Measurements from ENCODE around the gene PPP2R5C.
A peak's percentile ranks its signal among the peaks of the same experiment; 100 is the strongest.

Gene PPP2R5C

GRCh38 chr14:101926085-101926484, 164.6 kb downstream of the PPP2R5C start:
- DNase-seq: no peak

GRCh38 chr14:101926620-101927019, 165.1 kb downstream of the PPP2R5C start:
- DNase-seq: no peak

GRCh38 chr14:101927859-101928258, 166.3 kb downstream of the PPP2R5C start:
- DNase-seq: no peak

DNA sequence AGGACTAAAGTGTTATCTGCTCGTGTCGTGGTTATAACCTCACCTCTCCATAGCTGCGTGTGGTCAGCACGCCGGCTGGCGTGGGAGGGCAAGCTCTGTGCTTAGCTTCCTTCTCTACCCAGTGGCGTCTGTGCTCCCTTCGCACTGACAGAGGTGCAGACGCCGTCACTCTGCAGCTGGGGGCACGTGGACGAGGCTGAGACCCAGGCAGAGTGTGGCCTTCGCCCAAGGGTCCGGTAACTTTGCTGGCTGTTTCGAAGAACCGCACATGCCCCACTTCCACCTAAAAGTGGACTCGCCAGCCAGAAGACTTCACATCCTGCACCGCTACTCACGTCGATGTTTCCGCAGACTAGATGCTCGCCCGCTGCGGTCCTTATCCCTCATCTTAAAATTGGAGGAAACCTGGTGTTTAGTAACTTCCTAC, 166.9 kb downstream of the PPP2R5C start:
- DNase-seq: no peak

GRCh38 chr14:101929096-101929495, 167.6 kb downstream of the PPP2R5C start:
- no peak for DNase-seq

GRCh38 chr14:101929946-101930345, 168.4 kb downstream of the PPP2R5C start:
- DNase-seq: no peak

- no peak for DNase-seq
These were observed 171.2 kb downstream of the PPP2R5C start for GRCh38 chr14:101932673-101933072.

- no peak for DNase-seq
These were observed 171.7 kb downstream of the PPP2R5C start for GRCh38 chr14:101933209-101933608.

- no peak for DNase-seq
These were observed 173.2 kb downstream of the PPP2R5C start for GRCh38 chr14:101934601-101935150.

DNA sequence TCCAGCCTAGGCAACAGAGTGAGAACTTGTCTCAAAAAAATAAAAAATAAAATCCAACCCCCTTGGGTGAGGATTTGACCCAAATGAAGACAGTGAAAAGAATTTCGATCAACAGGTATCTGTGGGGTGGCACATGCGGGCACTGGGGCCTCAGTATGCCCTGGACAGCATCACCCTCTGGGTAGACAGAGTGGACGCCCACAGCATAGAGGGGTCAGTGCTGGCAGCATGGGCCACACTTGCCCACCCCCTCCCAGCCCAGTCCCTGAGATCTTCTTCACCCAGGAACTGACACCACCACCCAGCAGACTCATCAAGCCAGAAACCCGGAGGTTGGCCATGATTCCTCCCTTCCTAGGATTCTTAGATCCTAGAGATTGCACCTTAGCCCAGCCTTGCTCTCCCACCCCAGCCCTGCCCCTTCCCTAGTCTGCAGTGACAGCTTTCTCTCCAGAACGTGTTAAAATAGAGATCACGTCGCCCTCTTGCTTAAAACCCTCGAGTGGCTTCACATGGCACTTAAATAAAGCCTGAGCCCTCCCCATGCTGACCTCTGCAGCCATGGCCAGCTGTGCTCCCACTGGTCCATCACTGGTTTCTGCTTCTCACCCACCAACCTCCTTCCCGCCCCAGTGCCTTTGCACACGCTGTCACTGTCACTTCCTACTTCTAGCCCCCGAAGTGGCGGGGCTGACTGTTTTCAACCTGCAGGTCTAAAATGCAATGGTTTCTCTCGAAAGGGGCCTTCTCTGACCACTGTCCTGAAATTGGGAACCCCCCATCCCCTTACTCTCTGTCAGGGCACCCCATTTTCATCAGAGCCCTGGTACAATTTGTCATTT, 176.6 kb downstream of the PPP2R5C start:
- DNase-seq: no peak

DNA sequence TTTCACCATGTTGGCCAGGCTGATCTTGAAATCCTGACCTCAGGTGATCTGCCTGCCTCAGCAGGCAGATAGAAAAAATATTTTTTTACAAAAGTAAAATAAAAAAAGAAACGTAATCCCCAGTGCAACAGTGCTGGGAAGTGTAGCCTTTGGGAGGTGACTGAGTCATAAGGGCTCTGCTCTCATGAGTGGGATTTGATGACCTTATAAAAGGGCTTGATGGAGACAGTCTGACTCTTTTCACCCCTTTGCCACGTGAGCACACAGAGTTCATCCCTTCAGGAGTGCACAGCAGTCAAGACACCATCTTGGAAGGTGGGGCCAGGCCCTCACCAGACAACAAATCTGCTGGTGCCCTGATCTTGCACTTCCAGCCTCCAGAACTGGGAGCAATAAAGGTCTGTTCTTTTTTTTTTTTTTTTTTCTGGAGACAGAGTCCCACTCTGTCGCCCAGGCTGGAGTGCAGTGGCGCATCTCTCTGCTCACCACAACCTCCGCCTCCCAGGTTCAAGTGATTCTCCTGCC, 178.2 kb downstream of the PPP2R5C start:
- DNase-seq: no peak

DNA sequence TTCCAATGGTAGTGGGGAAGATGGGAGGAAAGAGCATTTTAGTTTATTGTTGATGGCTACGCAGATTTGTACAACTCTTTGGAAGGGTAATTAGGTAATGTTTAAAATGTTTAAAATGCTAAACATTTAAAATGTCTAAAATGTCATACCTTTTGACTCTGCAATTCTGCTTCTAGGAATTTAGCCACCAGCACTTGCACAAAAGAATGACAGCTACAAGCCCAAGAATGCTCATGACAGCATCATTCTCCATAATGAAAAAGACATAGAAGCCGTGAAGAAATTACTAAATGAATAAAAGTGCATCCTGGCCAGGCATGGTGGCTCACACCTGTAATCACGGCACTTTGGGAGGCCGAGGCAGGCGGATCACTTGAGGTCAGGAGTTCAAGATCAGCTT, 182.9 kb downstream of the PPP2R5C start:
- no peak for DNase-seq

GRCh38 chr14:101945171-101945570, 183.7 kb downstream of the PPP2R5C start:
- no peak for DNase-seq

GRCh38 chr14:101947577-101947903, 186.0 kb downstream of the PPP2R5C start:
- DNase-seq: no peak

- DNase-seq: peak; percentile 100
These were observed 186.6 kb downstream of the PPP2R5C start for GRCh38 chr14:101947904-101948665.

- no peak for DNase-seq
These were observed 187.2 kb downstream of the PPP2R5C start for GRCh38 chr14:101948666-101949216.

- DNase-seq: no peak
These were observed 188.6 kb downstream of the PPP2R5C start for GRCh38 chr14:101950100-101950499.

- no peak for DNase-seq
These were observed 189.2 kb downstream of the PPP2R5C start for GRCh38 chr14:101950516-101951215.

GRCh38 chr14:101953151-101953550, 191.6 kb downstream of the PPP2R5C start:
- no peak for DNase-seq

- no peak for DNase-seq
These were observed 193.0 kb downstream of the PPP2R5C start for GRCh38 chr14:101954501-101954900.

- no peak for DNase-seq
These were observed 194.2 kb downstream of the PPP2R5C start for GRCh38 chr14:101955695-101956161.

GRCh38 chr14:101956179-101956885, 194.8 kb downstream of the PPP2R5C start:
- DNase-seq: no peak
